ENCODE results near the gene GAGE13.
"Not testable (repeated sequence)": the region's sequence is repeated elsewhere in the genome, so short reads cannot be mapped to it uniquely, and the experiment has no call there.

The GAGE13 gene

DNA sequence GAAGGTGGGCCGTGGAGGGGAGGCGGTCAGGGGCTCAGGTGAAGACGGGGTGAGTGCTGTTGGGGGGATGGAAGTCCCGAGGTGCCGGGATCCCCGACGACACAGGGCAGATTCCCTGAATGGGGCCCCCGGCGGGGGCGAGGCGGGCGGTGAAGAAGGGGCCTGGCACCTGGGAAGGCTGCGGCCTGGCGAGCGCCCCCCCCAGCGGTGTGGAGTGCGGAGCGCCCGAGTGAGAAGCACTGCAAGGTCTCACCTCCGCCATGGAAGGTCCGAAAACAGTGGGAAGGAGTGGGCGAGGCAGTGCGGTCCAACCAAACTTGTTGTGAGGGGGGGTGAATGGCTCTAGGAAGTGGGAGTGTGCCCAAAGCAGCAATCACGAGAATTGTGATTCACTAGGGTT, 10.1 kb downstream of the GAGE13 start:
- not testable (repeated sequence) for DNase-seq

- DNase-seq, result not testable (repeated sequence)
Measured at GRCh38 chrX:49344496-49345175, 13.3 kb downstream of the GAGE13 start.

DNA sequence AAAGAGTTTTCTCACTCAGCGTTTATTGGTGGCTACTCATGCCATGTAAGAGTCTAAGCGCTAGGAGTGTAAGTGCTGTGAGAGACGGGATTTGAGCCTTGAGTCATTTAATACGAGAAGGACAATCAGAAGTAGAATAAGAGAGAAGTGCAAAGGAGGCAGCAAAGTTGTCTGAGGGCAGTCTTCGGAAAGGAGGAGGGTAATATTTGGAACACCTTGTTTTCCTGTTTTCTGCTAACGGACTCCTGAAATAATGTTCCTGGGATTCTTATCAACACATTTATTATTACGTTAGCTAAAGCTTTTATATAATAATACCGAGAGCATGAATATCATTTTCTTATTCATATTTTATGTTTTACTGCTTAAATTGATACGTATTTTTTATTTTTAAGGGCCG, 14.0 kb downstream of the GAGE13 start:
- not testable (repeated sequence) for DNase-seq

DNA sequence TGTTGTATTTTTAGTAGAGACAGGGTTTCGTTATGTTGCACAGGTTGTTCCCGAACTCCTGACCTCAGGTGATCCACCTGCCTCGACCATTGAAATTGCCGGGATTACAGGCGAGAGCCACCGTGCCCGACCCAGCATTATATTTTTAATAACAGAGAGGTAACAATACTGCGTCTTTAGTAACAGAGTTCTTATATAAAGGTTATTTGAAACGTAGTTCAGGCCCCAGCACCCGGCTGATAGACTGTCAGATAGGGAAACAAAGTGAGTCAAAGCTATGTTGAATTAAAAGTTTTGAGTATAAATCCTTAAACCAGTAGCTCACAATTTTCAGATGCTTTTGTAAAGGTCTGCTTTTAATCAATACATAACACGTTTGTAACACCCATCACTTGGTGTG, 14.8 kb downstream of the GAGE13 start:
- DNase-seq, result not testable (repeated sequence)
